G401 (cell line): ENCODE data around the gene GAS2L2. TPM values are rescaled to one million over a fixed set of nuclear protein-coding genes. Genes with fewer than 3 reads are reported as not detected.
"Not testable (repeated sequence)": the region's sequence is repeated elsewhere in the genome, so short reads cannot be mapped to it uniquely, and the experiment has no call there.

ENCODE experiments used
- DNase-seq: peaks from one replicate; pipeline ENCODE4 v3.0.0-alpha.2; 2015; ENCODE audit warnings: low spot score
- in situ Hi-C: cut with HindIII; loops from 2 replicates; pipeline ENCODE4 v1.10.0; 2016; ENCODE audit warnings: low sequenced_read_pairs, mixed read lengths
- total RNA-seq: library from RNA; depleted of rRNA; stranded (reverse); fragments of >200 nt; shearing (Covaris generic); gene quantifications from 2 replicates; pipeline ENCODE4 v1.2.3, GENCODE V29; 2014; rRNA removed

GAS2L2 gene
- total RNA-seq, 1 experiment from 2014 or later: not detected

- in situ Hi-C loops: no loop called here
- DNase-seq: no peak
These were observed 43.2 kb downstream of the GAS2L2 start for GRCh38 chr17:35709874-35710273.

GRCh38 chr17:35708951-35709350 lies 44.1 kb downstream of the GAS2L2 start:
- in situ Hi-C loops: no loop called here
- peak; percentile 54 for DNase-seq

- in situ Hi-C loops: no loop called here
- DNase-seq: no peak
These were observed 44.9 kb downstream of the GAS2L2 start for GRCh38 chr17:35708149-35708548.

- in situ Hi-C loops: no loop called here
- DNase-seq: no peak
These were observed 47.3 kb downstream of the GAS2L2 start for GRCh38 chr17:35705705-35706104.

GRCh38 chr17:35705230-35705629 lies 47.8 kb downstream of the GAS2L2 start:
- DNase-seq: no peak
- in situ Hi-C loops: no loop called here

GRCh38 chr17:35703308-35703707 lies 49.7 kb downstream of the GAS2L2 start:
- in situ Hi-C loops, DNase-seq: not testable (repeated sequence)

- in situ Hi-C loops: no loop called here
- DNase-seq: no peak
These were observed 51.5 kb downstream of the GAS2L2 start for GRCh38 chr17:35701491-35701890.

DNA sequence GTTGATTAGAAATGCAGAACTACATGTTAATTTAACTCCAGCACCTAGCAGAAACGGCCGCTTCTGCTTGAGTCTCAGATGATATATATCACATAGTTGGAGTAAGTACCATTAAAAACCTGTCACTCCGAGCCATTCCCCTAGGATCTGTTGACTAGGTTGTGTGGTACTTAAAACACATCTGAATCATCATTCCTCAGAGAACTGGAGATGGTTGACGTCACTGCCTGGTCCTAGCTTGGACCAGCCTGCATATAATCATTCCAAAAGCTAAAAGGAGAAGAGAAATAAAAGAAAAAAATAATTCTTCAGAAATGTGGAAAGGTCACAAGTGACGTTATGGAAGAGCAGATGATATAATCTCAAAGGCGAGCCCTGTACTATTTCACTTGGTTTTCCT lies 52.9 kb downstream of the GAS2L2 start:
- DNase-seq: no peak
- in situ Hi-C loops: no loop called here

GRCh38 chr17:35698800-35699199 lies 54.2 kb downstream of the GAS2L2 start:
- in situ Hi-C loops: no loop called here
- DNase-seq: no peak

GRCh38 chr17:35695613-35696012 lies 57.4 kb downstream of the GAS2L2 start:
- DNase-seq: no peak
- in situ Hi-C loops: no loop called here

DNA sequence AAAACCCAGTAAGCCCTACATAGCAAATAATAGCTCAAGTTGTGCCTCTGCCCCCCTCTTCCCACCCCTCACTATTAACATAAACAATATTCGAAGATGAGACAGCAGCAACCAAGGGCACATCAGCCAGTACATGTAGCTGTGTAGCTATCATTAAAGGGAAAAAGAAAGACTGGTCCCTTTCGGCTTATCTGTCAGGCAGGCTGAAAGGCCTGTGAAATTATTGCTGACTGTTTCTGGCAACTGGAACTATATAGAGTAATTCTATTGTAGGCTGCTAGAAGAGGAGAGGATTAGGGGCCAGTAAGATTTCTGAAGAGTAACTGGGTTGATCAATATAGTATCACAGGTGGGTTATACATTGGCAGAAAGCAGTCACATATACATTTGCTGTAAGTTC lies 58.1 kb downstream of the GAS2L2 start:
- DNase-seq: no peak
- in situ Hi-C loops: no loop called here

Other genes with a start within 250 kb of the GAS2L2 start
- not detected in 2 replicates for gene SLFN12L, start 215.6 kb downstream of the GAS2L2 start, total RNA-seq
- gene SLFN14, start 192.4 kb downstream of the GAS2L2 start, total RNA-seq: not detected in 2 replicates
- gene PEX12, start 174.7 kb downstream of the GAS2L2 start, total RNA-seq: 2.4 and 5.7 TPM in 2 replicates
- 104 and 126 TPM in 2 replicates for gene AP2B1, start 165.9 kb downstream of the GAS2L2 start, total RNA-seq
- gene RASL10B, start 21.6 kb downstream of the GAS2L2 start, total RNA-seq: 18.4 and 19.5 TPM in 2 replicates
- gene C17orf50, start 7.6 kb upstream of the GAS2L2 start, total RNA-seq: not detected in 2 replicates
- not detected in 2 replicates for gene MMP28, start 42.4 kb upstream of the GAS2L2 start, total RNA-seq
- 18.2 and 23.9 TPM in 2 replicates for gene TAF15, start 56.2 kb upstream of the GAS2L2 start, total RNA-seq
- not detected in 2 replicates for gene HEATR9, start 115.7 kb upstream of the GAS2L2 start, total RNA-seq
- gene CCL5, start 127.1 kb upstream of the GAS2L2 start, total RNA-seq: not detected in 2 replicates
- gene RDM1, start 177.5 kb upstream of the GAS2L2 start, total RNA-seq: 2.2 and 4.7 TPM in 2 replicates
- not detected in 2 replicates for gene LYZL6, start 190.5 kb upstream of the GAS2L2 start, total RNA-seq
- gene CCL16, start 228.3 kb upstream of the GAS2L2 start, total RNA-seq: not detected in 2 replicates
- not detected in 2 replicates for gene CCL14, start 233.5 kb upstream of the GAS2L2 start, total RNA-seq
- gene CCL15, start 248.3 kb upstream of the GAS2L2 start, total RNA-seq: not detected in 2 replicates